ENCODE results near the gene BCL2.
A peak's percentile ranks its signal among the peaks of the same experiment; 100 is the strongest.
"Not testable (repeated sequence)": the region's sequence is repeated elsewhere in the genome, so short reads cannot be mapped to it uniquely, and the experiment has no call there.

The BCL2 gene

GRCh38 chr18:63319383-63320122 lies at the start of gene BCL2:
BCL2 (minus strand) TSS chr18:63319769.
- peak; percentile 66 for DNase-seq

GRCh38 chr18:63368611-63369010 lies 49.0 kb upstream of the BCL2 start:
- DNase-seq, result no peak

- peak; percentile 100 for DNase-seq
Observed at GRCh38 chr18:63367053-63367953, 47.7 kb upstream of the BCL2 start, which contains the start of gene KDSR. KDSR (minus strand) TSS chr18:63367206; CDS start chr18:63367118, 88 bp downstream.

GRCh38 chr18:63366213-63367052 lies 46.9 kb upstream of the BCL2 start:
- peak; percentile 19 for DNase-seq

- DNase-seq, result peak; percentile 16
Observed at GRCh38 chr18:63365876-63366212, 46.3 kb upstream of the BCL2 start.

GRCh38 chr18:63363951-63364350 lies 44.4 kb upstream of the BCL2 start:
- DNase-seq, result no peak

GRCh38 chr18:63363420-63363819 lies 43.9 kb upstream of the BCL2 start:
- DNase-seq, result not testable (repeated sequence)

- DNase-seq, result no peak
Observed at GRCh38 chr18:63356272-63356896, 36.8 kb upstream of the BCL2 start.

- DNase-seq, result no peak
Observed at GRCh38 chr18:63350230-63350629, 30.7 kb upstream of the BCL2 start.

GRCh38 chr18:63348508-63349136 lies 29.1 kb upstream of the BCL2 start:
- no peak for DNase-seq

- DNase-seq, result no peak
Observed at GRCh38 chr18:63346480-63347183, 27.1 kb upstream of the BCL2 start.

GRCh38 chr18:63346031-63346430 lies 26.5 kb upstream of the BCL2 start:
- DNase-seq, result no peak

GRCh38 chr18:63344918-63345317 lies 25.3 kb upstream of the BCL2 start:
- no peak for DNase-seq

GRCh38 chr18:63344263-63344662 lies 24.7 kb upstream of the BCL2 start:
- no peak for DNase-seq

- DNase-seq, result no peak
Observed at GRCh38 chr18:63342206-63342605, 22.6 kb upstream of the BCL2 start.

- peak; percentile 80 for DNase-seq
Observed at GRCh38 chr18:63339920-63340484, 20.4 kb upstream of the BCL2 start.

GRCh38 chr18:63336366-63337099 lies 17.0 kb upstream of the BCL2 start:
- DNase-seq, result no peak

- DNase-seq, result no peak
Observed at GRCh38 chr18:63331105-63331504, 11.5 kb upstream of the BCL2 start.

- DNase-seq, result no peak
Observed at GRCh38 chr18:63329431-63330145, 10.0 kb upstream of the BCL2 start.

- DNase-seq, result no peak
Observed at GRCh38 chr18:63326011-63326410, 6.4 kb upstream of the BCL2 start.

All from COR-L47 (cell line).